Ishikawa (cell line): ENCODE results near the gene EFNA3.

ENCODE experiments used
- CEBPB ChIP-seq: IDR thresholded peaks from 2 replicates; pipeline ENCODE4 v1.6.1; 2012
- CREB1 ChIP-seq: IDR thresholded peaks from 2 replicates; pipeline ENCODE4 v1.6.1; 2012; ENCODE audit warnings: low read depth
- EGR1 ChIP-seq: IDR thresholded peaks from 2 replicates; pipeline ENCODE4 v1.6.1; 2012
- EP300 ChIP-seq: IDR thresholded peaks from 2 replicates; pipeline ENCODE4 v1.6.1; 2012; ENCODE audit warnings: borderline replicate concordance
- FOXM1 ChIP-seq: IDR thresholded peaks from 2 replicates; pipeline ENCODE4 v1.6.1; 2012; ENCODE audit warnings: low read depth, borderline replicate concordance
- MAX ChIP-seq: IDR thresholded peaks from 2 replicates; pipeline ENCODE4 v1.6.1; 2012
- NFIC ChIP-seq: IDR thresholded peaks from 2 replicates; pipeline ENCODE4 v1.6.1; 2012
- RAD21 ChIP-seq: IDR thresholded peaks from 2 replicates; pipeline ENCODE4 v1.6.1; 2012; ENCODE audit warnings: low read depth
- REST ChIP-seq: IDR thresholded peaks from 2 replicates; pipeline ENCODE4 v1.6.1; 2012; ENCODE audit warnings: low read depth, mild to moderate bottlenecking
- TAF1 ChIP-seq: IDR thresholded peaks from 2 replicates; pipeline ENCODE4 v1.6.1; 2012; ENCODE audit warnings: low read depth, mild to moderate bottlenecking
- ZBTB7A ChIP-seq: IDR thresholded peaks from 2 replicates; pipeline ENCODE4 v1.6.1; 2012; ENCODE audit warnings: low read depth
- TF ChIP-seq, protein P1 (sequence below): IDR thresholded peaks from 2 replicates; pipeline ENCODE4 v1.6.1; 2012

- TF ChIP-seq CREB1, result no peak
- no peak for TF ChIP-seq CEBPB
- no peak for TF ChIP-seq MAX
- TF ChIP-seq NFIC, result no peak
- TF ChIP-seq RAD21, result no peak
- TF ChIP-seq FOXM1, result no peak
- TF ChIP-seq EP300, result no peak
- no peak for TF ChIP-seq EGR1
- TF ChIP-seq REST, result no peak
- TF ChIP-seq TAF1, result no peak
- TF ChIP-seq, protein P1, sequence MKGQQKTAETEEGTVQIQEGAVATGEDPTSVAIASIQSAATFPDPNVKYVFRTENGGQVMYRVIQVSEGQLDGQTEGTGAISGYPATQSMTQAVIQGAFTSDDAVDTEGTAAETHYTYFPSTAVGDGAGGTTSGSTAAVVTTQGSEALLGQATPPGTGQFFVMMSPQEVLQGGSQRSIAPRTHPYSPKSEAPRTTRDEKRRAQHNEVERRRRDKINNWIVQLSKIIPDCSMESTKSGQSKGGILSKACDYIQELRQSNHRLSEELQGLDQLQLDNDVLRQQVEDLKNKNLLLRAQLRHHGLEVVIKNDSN, result no peak
- TF ChIP-seq ZBTB7A, result no peak
Measured at GRCh38 chr1:155126556-155127104, 48.0 kb downstream of the EFNA3 start.
